ENCODE data around the gene PARP16.

DNA sequence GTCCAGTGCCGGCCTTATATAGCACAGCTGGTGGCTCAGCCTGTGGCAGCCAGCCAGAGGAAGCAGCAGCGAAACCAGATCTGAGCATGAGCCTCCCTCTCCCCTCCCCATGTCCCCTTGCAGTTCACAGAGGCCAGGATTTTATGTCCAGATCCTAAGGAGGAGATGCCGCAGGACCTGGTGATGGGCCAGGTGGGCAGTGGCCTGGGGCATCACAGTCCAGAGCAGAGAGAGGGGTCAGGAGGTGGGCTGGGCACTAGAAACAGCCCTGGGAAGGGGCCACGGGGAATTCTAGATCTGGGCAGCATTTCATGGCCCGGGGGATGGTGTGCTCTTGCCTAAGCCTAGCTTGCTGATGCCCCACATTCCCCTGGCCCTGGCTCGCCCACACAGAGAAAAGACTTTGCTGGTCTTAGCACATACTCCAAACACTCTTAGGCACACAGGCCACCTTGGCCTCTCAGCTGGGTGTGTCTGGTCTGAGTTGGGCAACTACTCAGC, 75.2 kb downstream of the PARP16 start:
- TF ChIP-seq, protein P1, sequence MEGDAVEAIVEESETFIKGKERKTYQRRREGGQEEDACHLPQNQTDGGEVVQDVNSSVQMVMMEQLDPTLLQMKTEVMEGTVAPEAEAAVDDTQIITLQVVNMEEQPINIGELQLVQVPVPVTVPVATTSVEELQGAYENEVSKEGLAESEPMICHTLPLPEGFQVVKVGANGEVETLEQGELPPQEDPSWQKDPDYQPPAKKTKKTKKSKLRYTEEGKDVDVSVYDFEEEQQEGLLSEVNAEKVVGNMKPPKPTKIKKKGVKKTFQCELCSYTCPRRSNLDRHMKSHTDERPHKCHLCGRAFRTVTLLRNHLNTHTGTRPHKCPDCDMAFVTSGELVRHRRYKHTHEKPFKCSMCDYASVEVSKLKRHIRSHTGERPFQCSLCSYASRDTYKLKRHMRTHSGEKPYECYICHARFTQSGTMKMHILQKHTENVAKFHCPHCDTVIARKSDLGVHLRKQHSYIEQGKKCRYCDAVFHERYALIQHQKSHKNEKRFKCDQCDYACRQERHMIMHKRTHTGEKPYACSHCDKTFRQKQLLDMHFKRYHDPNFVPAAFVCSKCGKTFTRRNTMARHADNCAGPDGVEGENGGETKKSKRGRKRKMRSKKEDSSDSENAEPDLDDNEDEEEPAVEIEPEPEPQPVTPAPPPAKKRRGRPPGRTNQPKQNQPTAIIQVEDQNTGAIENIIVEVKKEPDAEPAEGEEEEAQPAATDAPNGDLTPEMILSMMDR (conservative IDR thresholded peaks at IDR 0.05 in 1 of 2, IDR thresholded peaks at IDR 0.05 in 1 of 2; ENCODE audit: low read depth in 1 of 2, low read length in 2 of 2), result no peak
- TF ChIP-seq EZH2 (IDR thresholded peaks at IDR 0.05; ENCODE audit: low read length, missing control alignments), result no peak

Measured in fibroblast of lung (primary cell).